HepG2 (cell line): Measurements from ENCODE around the gene TXNDC12. TPM values are rescaled to one million over a fixed set of nuclear protein-coding genes. Genes with fewer than 3 reads are reported as not detected.

Experiments
- BCL3 ChIP-seq: sonication (generic); formaldehyde crosslinking; IDR thresholded peaks from 2 replicates; pipeline ENCODE4 v1.5.1; 2020; ENCODE audit warnings: mild to moderate bottlenecking, missing genetic modification reagents, moderate library complexity
- CCDC6 ChIP-seq: sonication (generic); formaldehyde crosslinking; IDR thresholded peaks from 2 replicates; pipeline ENCODE4 v1.8.1; 2022; ENCODE audit warnings: mild to moderate bottlenecking, missing genetic modification reagents, moderate library complexity
- CERS6 ChIP-seq: sonication (generic); formaldehyde crosslinking; IDR thresholded peaks from 2 replicates; pipeline ENCODE4 v1.5.0; 2020; ENCODE audit warnings: missing genetic modification reagents
- CHCHD3 ChIP-seq: sonication (generic); formaldehyde crosslinking; IDR thresholded peaks from 2 replicates; pipeline ENCODE4 v1.8.0; 2022; ENCODE audit warnings: mild to moderate bottlenecking, missing genetic modification reagents, moderate library complexity
- HMGA1 ChIP-seq: sonication (generic); formaldehyde crosslinking; conservative IDR thresholded peaks from 2 replicates; pipeline ENCODE4 v1.4.0; 2020; ENCODE audit warnings: missing genetic modification reagents
- HNRNPL ChIP-seq: fragments of 200-400 bp; formaldehyde crosslinking; IDR thresholded peaks from 2 replicates; pipeline ENCODE4 v1.6.1; 2017; ENCODE audit warnings: mild to moderate bottlenecking, low read depth, low read length
- MED1 ChIP-seq: sonication (generic); formaldehyde crosslinking; IDR thresholded peaks from 2 replicates; pipeline ENCODE4 v1.4.0; 2020; ENCODE audit warnings: missing genetic modification reagents
- MLX ChIP-seq: IDR thresholded peaks from 2 replicates; pipeline ENCODE4 v1.6.1; 2016
- POLR2AphosphoS2 ChIP-seq: IDR thresholded peaks from 2 replicates; pipeline ENCODE4 v1.6.1; 2011; ENCODE audit warnings: low read depth, low read length, improper control_type of control experiment
- UBTF ChIP-seq: sonication (generic); formaldehyde crosslinking; IDR thresholded peaks from 2 replicates; pipeline ENCODE4 v1.4.0; 2020; ENCODE audit warnings: mild to moderate bottlenecking, missing genetic modification reagents
- ZFP91 ChIP-seq: sonication (generic); formaldehyde crosslinking; IDR thresholded peaks from 2 replicates; pipeline ENCODE4 v1.9.0; 2022; ENCODE audit warnings: missing genetic modification reagents, mild to moderate bottlenecking, borderline replicate concordance
- ZKSCAN8 ChIP-seq: IDR thresholded peaks from 2 replicates; pipeline ENCODE4 v1.6.1; 2016; ENCODE audit warnings: borderline replicate concordance, missing genetic modification reagents, missing compliant biosample characterization
- ZNF256 ChIP-seq: sonication (generic); formaldehyde crosslinking; conservative IDR thresholded peaks from 2 replicates; pipeline ENCODE4 v1.4.0; 2020; ENCODE audit warnings: missing genetic modification reagents
- ZNF646 ChIP-seq: sonication (generic); formaldehyde crosslinking; IDR thresholded peaks from 2 replicates; pipeline ENCODE4 v1.9.0; 2021; ENCODE audit warnings: mild to moderate bottlenecking, missing genetic modification reagents
- ZNF772 ChIP-seq: sonication (generic); formaldehyde crosslinking; IDR thresholded peaks from 2 replicates; pipeline ENCODE4 v1.5.0; 2020; ENCODE audit warnings: mild to moderate bottlenecking, missing genetic modification reagents
- polyA plus RNA-seq, 8 experiments: library from polyadenylated mRNA; depleted of rRNA in 3 of 8; stranded (reverse) in 7 of 8; unstranded in 1 of 8; fragments of >200 nt; fragmentation: Illumina TruSeq in 4 of 8; extraction: Trizol in 4 of 8; gene quantifications; 2 replicates each; pipeline versions ENCODE4 v1.2.1 to v1.2.3, GENCODE V29; 2011 to 2016; ENCODE audit warnings: low read depth in 4 of 8, missing spikeins in 1 of 8, mixed read lengths in 1 of 8; ENCODE audit not compliant: insufficient read depth in 1 of 8
- total RNA-seq, 5 experiments: library from RNA; depleted of rRNA; stranded (reverse); fragments of >200 nt; fragmentation: Illumina TruSeq; extraction: Trizol; gene quantifications; 2 replicates each; pipeline ENCODE4 v1.2.3, GENCODE V29; 2016; ENCODE audit warnings: low read depth in 1 of 5

TXNDC12 gene
- total and polyA plus RNA-seq, 2 of the 13 experiments (the other 11 are each of a cell fraction or from before 2014, with no cell fraction given), result 65.6 to 67.2 TPM

- no peak for TF ChIP-seq HNRNPL
- TF ChIP-seq POLR2AphosphoS2, result no peak
- TF ChIP-seq CERS6, result no peak
- no peak for TF ChIP-seq HMGA1 (CRISPR knock-in tag)
- peak; percentile 53; the same call in 1 of the 2 replicates for TF ChIP-seq ZKSCAN8
- peak; percentile 53; the same call in 1 of the 2 replicates for TF ChIP-seq BCL3
- no peak for TF ChIP-seq CHCHD3 (CRISPR knock-in tag)
- peak; percentile 74; the same call in 1 of the 2 replicates for TF ChIP-seq MLX (CRISPR knock-in tag)
- peak; percentile 69 for TF ChIP-seq MED1 (CRISPR knock-in tag)
- no peak for TF ChIP-seq CCDC6 (CRISPR knock-in tag)
- TF ChIP-seq UBTF (CRISPR knock-in tag), result peak; percentile 82
- TF ChIP-seq ZNF256 (CRISPR knock-in tag), result peak; percentile 15; the same call in 1 of the 2 replicates
- 0 out of 2 replicates have a peak, but pooled peaks have one; percentile 8 for TF ChIP-seq ZNF772 (CRISPR knock-in tag)
- TF ChIP-seq ZNF646 (CRISPR knock-in tag), result no peak
- TF ChIP-seq ZFP91 (CRISPR knock-in tag), result peak; percentile 100
Observed at GRCh38 chr1:52055066-52055865, at the start of gene TXNDC12 (continued).
